ENCODE measurements around the gene IGF2BP3.

Gene IGF2BP3

DNA sequence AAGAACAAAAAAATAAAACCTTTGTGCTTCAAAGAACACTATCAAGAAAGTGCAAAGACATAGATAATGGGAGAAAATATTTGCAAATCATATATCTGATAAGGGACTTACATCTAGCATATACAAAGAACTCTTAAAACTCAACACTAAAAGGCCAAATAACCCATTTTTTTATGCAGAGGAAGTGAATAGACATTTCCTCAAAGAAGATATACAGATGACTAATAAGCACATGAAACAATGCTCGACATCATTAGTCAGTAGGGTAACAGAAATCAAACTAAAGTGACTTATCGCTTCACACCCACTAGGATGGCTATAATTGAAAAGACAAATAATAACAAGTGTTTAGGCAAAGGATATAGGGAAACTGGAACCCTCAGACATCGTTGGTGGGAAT, 93.2 kb downstream of the IGF2BP3 start:
- H3K36me3 ChIP-seq (ENCODE audit: control insufficient read depth in 2 of 2, insufficient read depth in 2 of 2, low read length in 2 of 2), result no peaks in the 10 kb centered on the region
- H3K9ac ChIP-seq (ENCODE audit: low read length in 2 of 2), result no peak overlapping the region
- no peak overlapping the region for H3K27ac ChIP-seq (ENCODE audit: low read length)
- H3K4me3 ChIP-seq (ENCODE audit: low read length in 2 of 2), result no peak overlapping the region
- no peaks in the 10 kb centered on the region for H3K27me3 ChIP-seq (ENCODE audit: control insufficient read depth in 1 of 2, insufficient read depth in 2 of 2, low read length in 2 of 2)
- H3K9me3 ChIP-seq (ENCODE audit: control insufficient read depth in 2 of 2, low read length in 2 of 2), result no peaks in the 10 kb centered on the region
- no peaks in the 10 kb centered on the region for H3K4me1 ChIP-seq (ENCODE audit: control insufficient read depth, insufficient read depth, low read length)

DNA sequence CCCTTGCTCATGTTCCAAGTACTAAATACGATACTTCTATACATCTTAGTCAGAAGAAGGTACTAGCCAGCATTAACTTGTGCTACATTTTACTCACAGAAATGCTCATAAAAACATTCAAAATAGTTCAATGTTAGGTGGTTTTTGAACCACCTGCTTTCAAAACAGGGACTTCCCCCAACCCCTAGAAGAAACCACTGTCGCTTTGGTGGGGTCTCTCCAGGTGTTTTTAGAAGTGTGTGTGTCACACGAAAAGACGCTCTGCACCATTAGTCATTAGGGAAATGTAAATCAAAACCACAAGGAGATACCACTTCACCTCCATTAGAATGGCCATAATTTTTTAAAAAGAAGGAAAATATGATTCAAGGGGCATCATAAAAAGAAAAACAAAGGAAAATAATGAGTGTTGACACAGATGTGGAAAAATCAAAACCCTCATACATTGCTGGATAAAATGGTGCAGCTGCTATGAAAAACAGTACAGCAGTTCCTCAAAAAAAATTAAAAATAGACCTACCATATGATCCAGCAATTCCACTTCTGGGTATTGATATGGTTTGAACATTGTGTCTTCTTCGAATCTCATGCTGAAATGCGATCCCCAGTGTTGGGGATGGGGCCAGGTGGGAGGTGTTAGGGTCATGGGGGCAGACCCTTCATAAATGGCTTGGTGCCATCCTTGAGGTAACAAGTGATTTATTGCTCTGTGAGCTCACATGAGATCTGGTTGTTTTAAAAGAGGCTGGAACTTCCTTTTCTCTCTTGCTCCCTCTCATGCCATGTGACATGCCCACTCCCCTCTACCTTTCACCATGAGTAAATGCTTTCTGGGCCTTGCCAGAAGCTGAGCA, 96.9 kb downstream of the IGF2BP3 start:
- H3K36me3 ChIP-seq (ENCODE audit: control insufficient read depth in 2 of 2, insufficient read depth in 2 of 2, low read length in 2 of 2), result no peaks in the 10 kb centered on the region
- no peak overlapping the region for H3K9ac ChIP-seq (ENCODE audit: low read length in 2 of 2)
- no peaks in the 10 kb centered on the region for H3K9me3 ChIP-seq (ENCODE audit: control insufficient read depth in 2 of 2, low read length in 2 of 2)
- H3K4me3 ChIP-seq (ENCODE audit: low read length in 2 of 2), result no peak overlapping the region
- H3K4me1 ChIP-seq (ENCODE audit: control insufficient read depth, insufficient read depth, low read length), result no peaks in the 10 kb centered on the region
- H3K27ac ChIP-seq (ENCODE audit: low read length), result no peak overlapping the region
- no peaks in the 10 kb centered on the region for H3K27me3 ChIP-seq (ENCODE audit: control insufficient read depth in 1 of 2, insufficient read depth in 2 of 2, low read length in 2 of 2)

DNA sequence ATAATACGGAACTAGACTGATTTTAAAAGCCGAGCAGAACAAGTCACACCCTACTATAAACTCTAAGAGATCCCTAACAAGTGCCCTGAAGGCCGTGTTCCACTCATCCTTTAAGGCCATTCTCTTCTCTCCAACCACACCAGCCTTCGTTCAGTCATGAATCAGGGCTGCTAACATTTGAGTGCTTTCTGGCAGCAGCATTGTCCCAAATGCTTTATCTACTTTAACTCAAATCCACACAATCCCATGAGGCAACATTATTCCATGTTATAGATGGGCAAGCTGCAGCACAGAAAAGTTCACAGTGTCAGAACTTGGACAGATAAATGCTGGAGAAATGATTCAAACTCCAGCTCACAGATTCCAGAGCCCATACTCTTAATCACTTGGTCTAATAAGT, 97.7 kb downstream of the IGF2BP3 start:
- no peaks in the 10 kb centered on the region for H3K27me3 ChIP-seq (ENCODE audit: control insufficient read depth in 1 of 2, insufficient read depth in 2 of 2, low read length in 2 of 2)
- H3K4me1 ChIP-seq (ENCODE audit: control insufficient read depth, insufficient read depth, low read length), result no peaks in the 10 kb centered on the region
- H3K4me3 ChIP-seq (ENCODE audit: low read length in 2 of 2), result no peak overlapping the region
- no peak overlapping the region for H3K27ac ChIP-seq (ENCODE audit: low read length)
- no peaks in the 10 kb centered on the region for H3K36me3 ChIP-seq (ENCODE audit: control insufficient read depth in 2 of 2, insufficient read depth in 2 of 2, low read length in 2 of 2)
- no peak overlapping the region for H3K9ac ChIP-seq (ENCODE audit: low read length in 2 of 2)
- H3K9me3 ChIP-seq (ENCODE audit: control insufficient read depth in 2 of 2, low read length in 2 of 2), result no peaks in the 10 kb centered on the region

DNA sequence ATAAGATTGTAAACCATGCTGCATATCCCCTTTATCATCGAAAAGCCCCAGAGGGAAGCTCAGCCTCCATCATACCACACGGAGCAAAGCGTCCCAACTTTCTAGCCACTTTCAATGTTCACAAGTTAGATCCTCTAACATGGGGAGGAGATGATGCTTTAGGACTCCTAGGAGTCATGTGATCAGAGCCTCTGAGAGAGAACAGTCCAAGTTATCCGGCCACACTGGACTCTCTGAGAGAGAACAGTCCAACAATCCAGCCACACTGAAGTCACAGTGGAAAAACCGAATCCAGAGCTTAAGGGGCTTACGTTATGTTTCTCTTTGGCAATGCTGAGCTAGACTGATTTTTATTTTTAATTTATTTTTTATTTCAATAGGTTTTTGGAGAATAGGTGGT, 98.6 kb downstream of the IGF2BP3 start:
- no peaks in the 10 kb centered on the region for H3K4me1 ChIP-seq (ENCODE audit: control insufficient read depth, insufficient read depth, low read length)
- no peaks in the 10 kb centered on the region for H3K36me3 ChIP-seq (ENCODE audit: control insufficient read depth in 2 of 2, insufficient read depth in 2 of 2, low read length in 2 of 2)
- H3K27me3 ChIP-seq (ENCODE audit: control insufficient read depth in 1 of 2, insufficient read depth in 2 of 2, low read length in 2 of 2), result no peaks in the 10 kb centered on the region
- H3K4me3 ChIP-seq (ENCODE audit: low read length in 2 of 2), result no peak overlapping the region
- H3K9ac ChIP-seq (ENCODE audit: low read length in 2 of 2), result no peak overlapping the region
- H3K9me3 ChIP-seq (ENCODE audit: control insufficient read depth in 2 of 2, low read length in 2 of 2), result no peaks in the 10 kb centered on the region
- no peak overlapping the region for H3K27ac ChIP-seq (ENCODE audit: low read length)

DNA sequence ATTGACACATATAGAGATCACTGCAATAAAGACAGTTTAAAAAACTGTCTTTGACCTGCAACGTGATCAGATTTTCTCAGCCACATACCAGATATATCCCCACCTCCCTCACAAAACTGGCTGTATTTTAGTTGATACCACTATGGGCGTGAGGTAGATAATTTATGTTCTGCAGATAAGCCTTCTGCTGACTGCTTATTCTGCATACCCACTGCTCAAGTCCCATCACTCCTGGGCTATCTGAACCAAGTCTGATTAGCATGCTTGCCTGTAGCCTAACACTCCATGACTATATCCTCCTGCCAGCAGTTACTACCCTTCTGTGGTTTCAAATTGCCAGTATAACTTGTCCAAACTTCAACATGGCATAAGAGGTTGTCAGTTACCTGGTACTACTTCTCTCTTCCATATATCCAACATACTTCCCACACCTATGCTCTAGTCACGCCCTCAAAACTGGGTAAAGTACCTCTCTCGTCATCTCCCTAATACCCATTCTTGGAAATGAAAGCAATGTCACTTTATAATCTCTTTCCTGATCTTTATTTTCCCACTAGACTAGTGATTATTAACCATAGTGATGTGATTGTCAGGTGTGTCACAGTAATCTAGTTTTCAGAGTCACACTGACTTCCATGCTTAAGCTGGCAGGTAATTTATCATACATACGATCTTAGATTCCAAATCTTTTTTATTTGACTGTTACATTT, 100.4 kb downstream of the IGF2BP3 start:
- H3K27me3 ChIP-seq (ENCODE audit: control insufficient read depth in 1 of 2, insufficient read depth in 2 of 2, low read length in 2 of 2), result no peaks in the 10 kb centered on the region
- no peak overlapping the region for H3K4me3 ChIP-seq (ENCODE audit: low read length in 2 of 2)
- H3K9me3 ChIP-seq (ENCODE audit: control insufficient read depth in 2 of 2, low read length in 2 of 2), result no peaks in the 10 kb centered on the region
- no peak overlapping the region for H3K9ac ChIP-seq (ENCODE audit: low read length in 2 of 2)
- no peaks in the 10 kb centered on the region for H3K36me3 ChIP-seq (ENCODE audit: control insufficient read depth in 2 of 2, insufficient read depth in 2 of 2, low read length in 2 of 2)
- no peak overlapping the region for H3K27ac ChIP-seq (ENCODE audit: low read length)
- H3K4me1 ChIP-seq (ENCODE audit: control insufficient read depth, insufficient read depth, low read length), result no peaks in the 10 kb centered on the region

DNA sequence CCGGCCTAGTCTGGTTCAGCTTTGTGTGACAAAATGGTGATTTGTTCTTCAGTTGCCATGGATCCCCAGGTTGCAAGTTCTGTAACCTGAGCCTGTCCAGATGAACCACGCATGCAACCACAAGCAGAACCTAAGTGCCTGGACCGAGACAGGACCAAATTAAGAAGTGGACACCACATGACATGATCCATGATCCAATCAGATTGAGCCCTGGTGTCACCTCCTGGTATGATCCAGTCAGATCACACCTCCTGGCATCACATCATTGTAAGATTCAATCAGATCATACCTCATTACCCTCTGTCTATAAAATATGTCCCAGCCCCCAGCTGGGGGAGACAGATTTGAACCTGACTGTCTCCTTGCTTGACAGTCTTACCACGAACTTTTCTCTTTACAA, 101.2 kb downstream of the IGF2BP3 start:
- Histone ChIP-seq H3K4me1 (ENCODE audit: control insufficient read depth, insufficient read depth, low read length) (no peaks in the 10 kb centered on the region), H3K4me3 (ENCODE audit: low read length in 2 of 2) (no peak overlapping the region), H3K27me3 (ENCODE audit: control insufficient read depth in 1 of 2, insufficient read depth in 2 of 2, low read length in 2 of 2) (no peaks in the 10 kb centered on the region), H3K9ac (ENCODE audit: low read length in 2 of 2) (no peak overlapping the region), H3K27ac (ENCODE audit: low read length) (no peak overlapping the region), H3K36me3 (ENCODE audit: control insufficient read depth in 2 of 2, insufficient read depth in 2 of 2, low read length in 2 of 2) (no peaks in the 10 kb centered on the region), H3K9me3 (ENCODE audit: control insufficient read depth in 2 of 2, low read length in 2 of 2) (no peaks in the 10 kb centered on the region)

DNA sequence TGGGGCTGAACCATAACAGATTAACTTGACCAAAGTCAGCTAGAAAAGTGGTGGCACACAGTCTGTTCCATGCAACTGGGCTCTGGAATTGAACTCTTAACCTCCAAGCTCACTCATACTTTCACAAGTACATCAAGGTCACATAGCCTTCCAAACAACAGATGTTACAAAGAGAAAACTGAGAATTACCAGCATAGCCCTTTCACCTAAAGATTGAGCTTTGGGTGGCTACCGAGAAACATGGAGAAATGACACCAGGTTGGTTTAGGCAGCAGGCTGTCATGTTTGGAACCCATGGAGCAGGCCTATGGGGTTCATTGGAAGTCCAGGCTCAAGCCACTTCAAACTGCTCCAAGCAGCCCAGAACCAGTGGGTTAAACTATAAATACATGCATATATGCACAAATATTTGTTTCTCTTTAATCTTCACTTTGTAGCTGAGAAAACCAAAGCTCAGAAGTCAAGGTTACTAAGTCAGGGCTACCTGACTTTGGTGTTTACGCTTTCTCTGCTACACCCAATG, 112.1 kb downstream of the IGF2BP3 start:
- Histone ChIP-seq H3K9me3 (ENCODE audit: control insufficient read depth in 2 of 2, low read length in 2 of 2) (peaks cover 0 to 2% of the 10 kb centered on the region in 2 donors), H3K9ac (ENCODE audit: low read length in 2 of 2) (no peak overlapping the region), H3K4me3 (ENCODE audit: low read length in 2 of 2) (no peak overlapping the region), H3K27ac (ENCODE audit: low read length) (no peak overlapping the region), H3K27me3 (ENCODE audit: control insufficient read depth in 1 of 2, insufficient read depth in 2 of 2, low read length in 2 of 2) (no peaks in the 10 kb centered on the region), H3K36me3 (ENCODE audit: control insufficient read depth in 2 of 2, insufficient read depth in 2 of 2, low read length in 2 of 2) (no peaks in the 10 kb centered on the region), H3K4me1 (ENCODE audit: control insufficient read depth, insufficient read depth, low read length) (no peaks in the 10 kb centered on the region)

DNA sequence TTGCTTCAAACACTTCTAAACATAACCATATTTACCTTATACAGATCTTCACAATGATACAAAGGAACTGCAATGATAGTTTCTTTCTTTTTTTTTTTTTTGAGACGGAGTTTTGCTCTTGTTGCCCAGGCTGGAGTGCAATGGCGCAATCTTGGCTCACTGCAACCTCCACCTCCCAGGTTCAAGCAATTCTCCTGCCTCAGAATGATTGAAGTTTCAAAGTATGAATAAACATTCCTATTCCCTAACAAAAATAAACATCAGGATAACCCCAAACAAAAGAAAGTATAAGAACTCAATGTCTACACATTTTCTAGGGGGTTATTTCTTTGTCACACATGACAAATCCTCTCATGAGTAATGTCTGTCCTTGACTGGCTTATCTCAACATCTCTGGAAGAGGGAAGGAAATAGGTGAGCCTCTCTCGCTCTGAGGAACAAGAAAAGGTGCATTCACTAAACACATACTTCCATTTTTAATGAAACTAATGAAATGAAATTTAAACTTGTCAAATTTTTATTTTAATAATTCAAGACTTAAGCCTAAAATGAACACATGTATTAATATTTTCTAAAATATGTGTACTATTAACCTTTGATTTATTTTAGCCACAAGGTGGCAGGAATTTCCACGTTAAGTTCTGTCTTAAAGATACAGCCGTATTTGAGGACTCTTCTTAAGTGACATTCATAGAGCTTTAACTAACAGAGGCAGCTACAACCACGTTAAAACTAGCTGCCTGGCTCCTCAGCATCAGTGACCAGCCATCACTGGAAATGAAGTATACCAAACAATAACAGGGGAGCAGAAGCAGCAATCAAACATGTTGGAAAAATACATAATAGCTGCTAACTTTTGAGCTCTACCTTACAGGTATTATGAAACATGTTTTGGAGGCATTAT, 112.8 kb downstream of the IGF2BP3 start:
- Histone ChIP-seq H3K27me3 (ENCODE audit: control insufficient read depth in 1 of 2, insufficient read depth in 2 of 2, low read length in 2 of 2) (no peaks in the 10 kb centered on the region), H3K9me3 (ENCODE audit: control insufficient read depth in 2 of 2, low read length in 2 of 2) (peaks cover 0 to 2% of the 10 kb centered on the region in 2 donors), H3K9ac (ENCODE audit: low read length in 2 of 2) (no peak overlapping the region), H3K36me3 (ENCODE audit: control insufficient read depth in 2 of 2, insufficient read depth in 2 of 2, low read length in 2 of 2) (no peaks in the 10 kb centered on the region), H3K27ac (ENCODE audit: low read length) (no peak overlapping the region), H3K4me3 (ENCODE audit: low read length in 2 of 2) (no peak overlapping the region), H3K4me1 (ENCODE audit: control insufficient read depth, insufficient read depth, low read length) (no peaks in the 10 kb centered on the region)

DNA sequence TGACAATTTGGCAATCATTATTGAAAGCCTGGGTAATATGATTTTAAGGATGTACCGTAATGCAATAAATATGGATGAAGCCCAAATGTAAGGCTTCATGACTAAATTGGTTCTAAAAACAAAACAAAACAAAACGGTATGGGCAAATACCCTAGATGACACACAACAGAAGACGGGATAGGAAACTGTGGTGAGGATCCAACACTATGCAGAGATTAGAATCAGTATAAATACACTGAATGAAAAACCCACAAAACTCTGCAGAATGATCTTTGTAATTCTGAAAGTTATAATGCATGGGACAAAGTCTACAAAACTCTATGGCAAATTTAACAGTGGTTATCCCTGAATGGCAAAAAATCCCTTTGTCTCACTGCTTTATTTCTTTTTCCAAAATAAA, 113.6 kb downstream of the IGF2BP3 start:
- Histone ChIP-seq H3K27ac (ENCODE audit: low read length) (no peak overlapping the region), H3K9ac (ENCODE audit: low read length in 2 of 2) (no peak overlapping the region), H3K9me3 (ENCODE audit: control insufficient read depth in 2 of 2, low read length in 2 of 2) (peaks cover 0 to 2% of the 10 kb centered on the region in 2 donors)

DNA sequence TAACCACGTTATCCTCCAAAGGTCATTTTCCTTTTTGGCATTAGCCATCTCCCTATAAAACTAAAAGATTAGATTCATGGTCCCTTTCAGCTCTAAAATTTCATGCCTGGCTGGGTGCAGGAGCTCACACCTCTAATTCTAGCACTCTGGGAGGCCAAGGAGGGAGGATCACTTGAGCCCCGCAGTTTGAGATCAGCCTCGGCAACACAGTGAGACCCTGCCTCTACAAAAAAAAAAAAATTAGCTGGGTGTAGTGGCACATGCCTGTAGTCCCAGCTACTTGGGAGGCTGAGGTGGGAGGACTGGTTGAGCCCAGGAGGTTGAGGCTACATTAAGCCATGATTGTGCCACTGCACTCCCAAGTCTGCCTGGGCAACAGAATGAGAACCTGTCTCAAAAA, 114.1 kb downstream of the IGF2BP3 start:
- H3K36me3 ChIP-seq (ENCODE audit: control insufficient read depth in 2 of 2, insufficient read depth in 2 of 2, low read length in 2 of 2), result no peaks in the 10 kb centered on the region
- peaks cover 0 to 2% of the 10 kb centered on the region in 2 donors for H3K9me3 ChIP-seq (ENCODE audit: control insufficient read depth in 2 of 2, low read length in 2 of 2)

More for the DNA sequence above, 113.6 kb downstream of the IGF2BP3 start:
- Histone ChIP-seq H3K4me1 (ENCODE audit: control insufficient read depth, insufficient read depth, low read length) (no peaks in the 10 kb centered on the region), H3K27me3 (ENCODE audit: control insufficient read depth in 1 of 2, insufficient read depth in 2 of 2, low read length in 2 of 2) (no peaks in the 10 kb centered on the region), H3K36me3 (ENCODE audit: control insufficient read depth in 2 of 2, insufficient read depth in 2 of 2, low read length in 2 of 2) (no peaks in the 10 kb centered on the region), H3K4me3 (ENCODE audit: low read length in 2 of 2) (no peak overlapping the region)

More for the DNA sequence above, 114.1 kb downstream of the IGF2BP3 start:
- Histone ChIP-seq H3K4me3 (ENCODE audit: low read length in 2 of 2) (no peak overlapping the region), H3K4me1 (ENCODE audit: control insufficient read depth, insufficient read depth, low read length) (no peaks in the 10 kb centered on the region), H3K9ac (ENCODE audit: low read length in 2 of 2) (no peak overlapping the region), H3K27ac (ENCODE audit: low read length) (no peak overlapping the region), H3K27me3 (ENCODE audit: control insufficient read depth in 1 of 2, insufficient read depth in 2 of 2, low read length in 2 of 2) (no peaks in the 10 kb centered on the region)

Measured in stomach smooth muscle (tissue), 2 donors.